DMS 273 treated with DMSO at 0.1 percent for 48 hours (cell line): ENCODE measurements around the gene ESPN.

Experiments used
- DNase-seq: peaks from one replicate; lab custom pipeline; 2025; lab: John Stamatoyannopoulos, UW

ESPN gene

GRCh38 chr1:6465461-6466005 is 41.0 kb downstream of the ESPN start:
- DNase-seq: no peak

GRCh38 chr1:6466023-6466422 is 41.4 kb downstream of the ESPN start, which contains the start of gene TNFRSF25:
TSS of gene TNFRSF25 (minus strand) at chr1:6466173. CDS start at chr1:6466107, 66 bp downstream.
- no peak for DNase-seq

- DNase-seq: no peak
These were observed 42.2 kb downstream of the ESPN start for GRCh38 chr1:6466751-6467150.

GRCh38 chr1:6467224-6467623 is 42.6 kb downstream of the ESPN start:
- no peak for DNase-seq

GRCh38 chr1:6467744-6468688 is 43.4 kb downstream of the ESPN start:
- no peak for DNase-seq

GRCh38 chr1:6468729-6469461 is 44.3 kb downstream of the ESPN start:
- no peak for DNase-seq

- no peak for DNase-seq
These were observed 45.8 kb downstream of the ESPN start for GRCh38 chr1:6470132-6471085.

GRCh38 chr1:6471086-6471969 is 46.8 kb downstream of the ESPN start:
- DNase-seq: no peak

- DNase-seq: no peak
These were observed 47.4 kb downstream of the ESPN start for GRCh38 chr1:6471970-6472368.

GRCh38 chr1:6472391-6472790 is 47.8 kb downstream of the ESPN start:
- DNase-seq: no peak

GRCh38 chr1:6473156-6473555 is 48.6 kb downstream of the ESPN start:
- no peak for DNase-seq

GRCh38 chr1:6473974-6474814 is 49.6 kb downstream of the ESPN start:
- DNase-seq: no peak

GRCh38 chr1:6474815-6475282 is 50.3 kb downstream of the ESPN start:
- DNase-seq: no peak

GRCh38 chr1:6475381-6476133 is 51.0 kb downstream of the ESPN start:
- DNase-seq: no peak

GRCh38 chr1:6476483-6476882 is 51.9 kb downstream of the ESPN start:
- DNase-seq: no peak

- DNase-seq: no peak
These were observed 52.7 kb downstream of the ESPN start for GRCh38 chr1:6477039-6477820.

GRCh38 chr1:6481820-6482219 is 57.2 kb downstream of the ESPN start:
- no peak for DNase-seq
